ENCODE measurements around the gene TTC32.

DNA sequence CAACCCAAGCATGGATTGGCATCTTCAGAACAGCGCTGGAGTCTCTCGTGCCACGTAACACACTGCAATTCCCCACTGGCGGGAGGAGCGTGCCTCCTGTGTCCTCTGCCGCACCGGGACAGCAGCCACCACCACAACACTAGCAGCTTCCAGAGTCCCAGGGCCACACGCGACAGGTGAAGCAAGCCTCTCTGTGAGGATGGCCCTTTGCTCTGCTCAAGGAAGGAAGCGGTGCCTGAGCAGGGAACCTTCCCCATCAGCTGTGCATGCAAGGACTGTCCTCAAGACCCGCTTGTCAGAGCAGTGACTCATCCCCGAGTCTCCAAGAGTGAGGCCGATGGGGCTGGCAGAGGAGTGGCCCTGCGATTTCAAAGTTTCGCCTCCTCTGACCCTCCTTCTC lies 44.0 kb downstream of the TTC32 start:
- TF ChIP-seq, protein P1, sequence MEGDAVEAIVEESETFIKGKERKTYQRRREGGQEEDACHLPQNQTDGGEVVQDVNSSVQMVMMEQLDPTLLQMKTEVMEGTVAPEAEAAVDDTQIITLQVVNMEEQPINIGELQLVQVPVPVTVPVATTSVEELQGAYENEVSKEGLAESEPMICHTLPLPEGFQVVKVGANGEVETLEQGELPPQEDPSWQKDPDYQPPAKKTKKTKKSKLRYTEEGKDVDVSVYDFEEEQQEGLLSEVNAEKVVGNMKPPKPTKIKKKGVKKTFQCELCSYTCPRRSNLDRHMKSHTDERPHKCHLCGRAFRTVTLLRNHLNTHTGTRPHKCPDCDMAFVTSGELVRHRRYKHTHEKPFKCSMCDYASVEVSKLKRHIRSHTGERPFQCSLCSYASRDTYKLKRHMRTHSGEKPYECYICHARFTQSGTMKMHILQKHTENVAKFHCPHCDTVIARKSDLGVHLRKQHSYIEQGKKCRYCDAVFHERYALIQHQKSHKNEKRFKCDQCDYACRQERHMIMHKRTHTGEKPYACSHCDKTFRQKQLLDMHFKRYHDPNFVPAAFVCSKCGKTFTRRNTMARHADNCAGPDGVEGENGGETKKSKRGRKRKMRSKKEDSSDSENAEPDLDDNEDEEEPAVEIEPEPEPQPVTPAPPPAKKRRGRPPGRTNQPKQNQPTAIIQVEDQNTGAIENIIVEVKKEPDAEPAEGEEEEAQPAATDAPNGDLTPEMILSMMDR (IDR thresholded peaks at IDR 0.05) = no peak
- no peak for TF ChIP-seq POLR2A (IDR thresholded peaks at IDR 0.05)

Data from adrenal gland (tissue), 5 donors.